HCT116 (cell line): ENCODE data around the gene CHRNE. TPM values are rescaled to one million over a fixed set of nuclear protein-coding genes. Genes with fewer than 3 reads are reported as not detected.

ENCODE experiments used
- ATAC-seq: fragments of 200-7000 bp; cut with Tn5 transposase; 2 replicates; pipeline ENCODE4 v1.9.1; 2020; ENCODE audit warnings: mild to moderate bottlenecking, moderate library complexity
- BruUV-seq: library from RNA; stranded (reverse); fragments of 400-500 nt; replicated peaks from 2 replicates; lab custom pipeline; 2021; lab: Mats Ljungman, UMichigan
- CTCF ChIA-PET: fragments of 300-600 bp; sonication (Branson Sonifier 250); formaldehyde crosslinking; loops from one replicate; lab custom pipeline; 2021; ENCODE audit warnings: antibody characterized with exemption; lab: Charles Lee
- POLR2A ChIA-PET: fragments of 300-600, 350-600 bp; sonication (Branson Sonifier 250); formaldehyde crosslinking; loops from one replicate; lab custom pipeline; 2021; ENCODE audit warnings: antibody characterized with exemption; lab: Charles Lee
- RAD21 ChIA-PET, 2 experiments: fragments of 300-600 bp; sonication (Branson Sonifier 250); formaldehyde crosslinking; loops; one replicate each; lab custom pipeline; 2023; ENCODE audit warnings: low total read pairs in 2 of 2; ENCODE audit not compliant: uncharacterized antibody in 2 of 2, unreplicated experiment in 2 of 2, low non-redundant PET in 1 of 2; lab: Charles Lee
- DNase-seq: peaks from one replicate; pipeline ENCODE4 v3.0.0-alpha.2; 2010; ENCODE audit warnings: low read depth, low spot score
- H2AFZ ChIP-seq: fragments of 200-600 bp; shearing (Covaris generic), sonication (generic); 2 replicates; pipeline ENCODE4 v1.6.1; 2017; ENCODE audit warnings: low read depth, mixed run types, mixed read lengths, antibody characterized with exemption, low read length; ENCODE audit not compliant: poor library complexity, severe bottlenecking
- H3K27ac ChIP-seq: 2 replicates; pipeline ENCODE4 v1.5.1; 2012; ENCODE audit warnings: low read depth, low read length
- H3K27me3 ChIP-seq: fragments of 200-600 bp; sonication (generic); 2 replicates; pipeline ENCODE4 v1.6.1; 2016; ENCODE audit warnings: mixed run types, low read length, mixed read lengths; ENCODE audit not compliant: insufficient read depth
- H3K36me3 ChIP-seq, 2 experiments: fragments of 200-500 bp in 1 of 2; fragments of 200-600 bp in 1 of 2; sonication (Bioruptor generic) in 1 of 2; sonication (generic) in 1 of 2; 2 replicates each; pipeline versions ENCODE4 v1.5.1 to v1.6.1; 2014 to 2016; ENCODE audit warnings: low read length in 2 of 2, inconsistent platforms in 1 of 2, mixed read lengths in 1 of 2, mixed run types in 1 of 2; ENCODE audit not compliant: insufficient read depth in 2 of 2, control insufficient read depth in 1 of 2
- H3K4me1 ChIP-seq, 2 experiments: fragments of 200-600 bp in 1 of 2; sonication (generic) in 1 of 2; 2 replicates each; pipeline versions ENCODE4 v1.5.1 to v1.6.1; 2012 to 2017; ENCODE audit warnings: low read length in 2 of 2, inconsistent platforms in 1 of 2, mild to moderate bottlenecking in 1 of 2, mixed read lengths in 1 of 2, mixed run types in 1 of 2, moderate library complexity in 1 of 2; ENCODE audit not compliant: insufficient read depth in 2 of 2, control insufficient read depth in 1 of 2
- H3K4me2 ChIP-seq: fragments of 200-600 bp; sonication (generic); 2 replicates; pipeline ENCODE4 v1.6.1; 2017; ENCODE audit warnings: mixed run types, low read length, mixed read lengths
- H3K4me3 ChIP-seq, 2 experiments: fragments of 200-600 bp in 1 of 2; sonication (generic) in 1 of 2; replicated peaks in 1 of 2; 2 replicates each; pipeline ENCODE4 v1.5.1; 2011 to 2016; ENCODE audit warnings: low read length in 2 of 2, control low read depth in 1 of 2, low read depth in 1 of 2, mild to moderate bottlenecking in 1 of 2, mixed read lengths in 1 of 2, mixed run types in 1 of 2
- H3K79me2 ChIP-seq: fragments of 200-600 bp; sonication (generic); 2 replicates; pipeline ENCODE4 v1.6.1; 2017; ENCODE audit warnings: mild to moderate bottlenecking, mixed run types, low read length, moderate library complexity, mixed read lengths; ENCODE audit not compliant: insufficient read depth
- H3K9ac ChIP-seq: fragments of 200-600 bp; sonication (generic); 2 replicates; pipeline ENCODE4 v1.6.1; 2016; ENCODE audit warnings: low read length, mixed read lengths
- H3K9me2 ChIP-seq: fragments of 200-600 bp; sonication (generic), shearing (Covaris generic); 2 replicates; pipeline ENCODE4 v1.6.1; 2017; ENCODE audit warnings: mixed run types, mild to moderate bottlenecking, moderate library complexity; ENCODE audit not compliant: insufficient read depth
- H3K9me3 ChIP-seq, 2 experiments: fragments of 200-500 bp in 1 of 2; fragments of 200-600 bp in 1 of 2; sonication (Bioruptor generic) in 1 of 2; sonication (generic) in 1 of 2; 2 replicates each; pipeline ENCODE4 v1.6.1; 2014 to 2017; ENCODE audit warnings: low read length in 2 of 2, mixed read lengths in 2 of 2, inconsistent platforms in 1 of 2, low read depth in 1 of 2, mild to moderate bottlenecking in 1 of 2, mixed run types in 1 of 2, moderate library complexity in 1 of 2; ENCODE audit not compliant: control insufficient read depth in 1 of 2, insufficient read depth in 1 of 2
- H4K20me1 ChIP-seq: fragments of 200-600 bp; sonication (generic), shearing (Covaris generic); 2 replicates; pipeline ENCODE4 v1.6.1; 2017; ENCODE audit warnings: mixed run types, mild to moderate bottlenecking, moderate library complexity; ENCODE audit not compliant: insufficient read depth
- CBX3 ChIP-seq: IDR thresholded peaks from 2 replicates; pipeline ENCODE4 v1.6.1; 2012; ENCODE audit warnings: low read depth
- CEBPB ChIP-seq: IDR thresholded peaks from 2 replicates; pipeline ENCODE4 v1.6.1; 2012; ENCODE audit warnings: low read depth
- EZH2 ChIP-seq: fragments of 200-600 bp; sonication (generic); IDR thresholded peaks from 2 replicates; pipeline ENCODE4 v1.6.1; 2017; ENCODE audit warnings: antibody characterized with exemption, mixed run types
- JUND ChIP-seq: IDR thresholded peaks from 2 replicates; pipeline ENCODE4 v1.6.1; 2012
- POLR2A ChIP-seq: IDR thresholded peaks from 2 replicates; pipeline ENCODE4 v1.7.0; 2011; ENCODE audit warnings: borderline replicate concordance; ENCODE audit not compliant: insufficient read depth, insufficient read length; ENCODE audit errors: extremely low read depth
- POLR2AphosphoS5 ChIP-seq: IDR thresholded peaks from 2 replicates; pipeline ENCODE4 v1.6.1; 2011; ENCODE audit warnings: mild to moderate bottlenecking, low read depth, low read length, moderate library complexity
- SIN3A ChIP-seq: IDR thresholded peaks from 2 replicates; pipeline ENCODE4 v1.6.1; 2012; ENCODE audit warnings: low read depth
- SP1 ChIP-seq: IDR thresholded peaks from 2 replicates; pipeline ENCODE4 v1.6.1; 2012; ENCODE audit warnings: low read depth
- YY1 ChIP-seq: IDR thresholded peaks from 2 replicates; pipeline ENCODE4 v1.6.1; 2011; ENCODE audit warnings: low read length, low read depth, moderate library complexity, mild to moderate bottlenecking; ENCODE audit not compliant: insufficient replicate concordance; ENCODE audit errors: extremely low read depth
- ZFX ChIP-seq: fragments of 450-650 bp; IDR thresholded peaks from 2 replicates; pipeline ENCODE4 v1.6.1; 2017
- intact Hi-C: fragments of 100-400 bp; cut with micrococcal nuclease; formaldehyde crosslinking; loops from 2 replicates; pipeline ENCODE4 v1.10.0; 2022
- total RNA-seq: library from RNA; stranded (reverse); gene quantifications from one replicate; pipeline ENCODE4 v1.2.1, GENCODE V29; 2021; ENCODE audit not compliant: unreplicated experiment
- TF ChIP-seq, protein P1 (sequence below): IDR thresholded peaks from 2 replicates; pipeline ENCODE4 v1.6.1; 2012

The CHRNE gene
- total RNA-seq, 1 experiment from 2014 or later, result 0.30 TPM

DNA sequence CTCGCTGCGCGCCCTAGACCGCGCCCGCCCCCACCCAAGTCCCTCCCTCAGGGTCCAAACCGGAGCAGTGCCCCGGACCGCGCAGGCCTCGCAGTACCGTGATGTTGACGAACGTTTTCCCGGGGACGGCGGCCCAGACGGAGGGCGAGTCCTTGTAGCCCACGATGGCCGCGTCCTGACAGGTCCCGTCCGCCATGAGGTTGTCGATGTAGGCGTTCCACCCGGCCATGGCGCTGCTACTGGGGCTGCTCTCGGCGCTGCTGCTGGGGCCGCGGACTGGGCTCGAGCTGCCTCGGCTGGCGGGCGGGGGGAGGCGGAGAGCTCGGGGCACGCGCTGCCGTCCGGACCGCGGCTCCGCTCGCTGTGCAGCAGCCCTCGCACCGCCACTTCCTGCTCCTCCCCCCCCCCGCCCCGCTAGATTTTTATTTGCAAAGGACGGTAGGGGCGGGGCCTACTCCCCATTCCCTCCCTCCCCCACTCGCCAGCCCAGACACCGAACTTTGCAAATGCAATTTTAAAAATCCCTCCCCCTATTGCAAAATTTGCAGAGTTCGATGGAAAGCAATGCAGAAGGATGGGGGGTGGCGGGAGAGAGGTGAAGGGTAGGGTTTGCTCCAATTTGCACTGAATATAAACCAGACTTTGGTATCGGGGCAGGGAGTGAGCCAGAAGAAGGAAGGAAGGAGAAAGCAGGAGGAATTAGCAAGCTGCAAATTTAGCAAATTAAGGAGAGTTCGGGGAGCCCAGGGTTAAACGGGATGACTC is 45.5 kb upstream of the CHRNE start, which contains the start of gene PFN1:
TSS of gene PFN1 (minus strand) at position 365 of the 765 bp plus-strand sequence. CDS start at position 229, 136 bp downstream.
- Histone ChIP-seq H4K20me1 (peaks cover 12% of the 10 kb centered on the region; the same call in 1 of the 2 replicates), H3K9me3 (no peaks in the 10 kb centered on the region), H2AFZ (no peak within 1 kb of the TSS), H3K4me3 (peak within 1 kb of the TSS; percentile 96 to 97), H3K4me2 (peak within 1 kb of the TSS; percentile 100), H3K4me1 (peaks cover 35 to 64% of the 10 kb centered on the region in 2 experiments), H3K79me2 (peaks cover 62% of the 10 kb centered on the region), H3K27me3 (no peaks in the 10 kb centered on the region), H3K9me2 (no peaks in the 10 kb centered on the region), H3K27ac (peak within 1 kb of the TSS; percentile 99), H3K36me3 (peaks cover 9 to 22% of the 10 kb centered on the region in 2 experiments; a peak in 2 of 4 replicates), H3K9ac (peak within 1 kb of the TSS; percentile 97)
- TF ChIP-seq, protein P1, sequence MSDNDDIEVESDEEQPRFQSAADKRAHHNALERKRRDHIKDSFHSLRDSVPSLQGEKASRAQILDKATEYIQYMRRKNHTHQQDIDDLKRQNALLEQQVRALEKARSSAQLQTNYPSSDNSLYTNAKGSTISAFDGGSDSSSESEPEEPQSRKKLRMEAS, result no peak; the same call in none of the 2 replicates
- TF ChIP-seq CBX3 (no peak), JUND (no peak), SP1 (peak; percentile 42), YY1 (no peak), ZFX (peak; percentile 59; the same call in 1 of the 2 replicates), SIN3A (peak; percentile 92), POLR2A (peak; percentile 60), EZH2 (no peak), CEBPB (no peak; the same call in 1 of the 2 replicates), POLR2AphosphoS5 (peak; percentile 91)
- intact Hi-C loops, result loop anchor here (1.0 to 5.0 kb wide), 2 partner anchors 8 to 39 kb away; partner anchors contain the start of genes CAMTA2, RNF167 and SLC25A11
- peak; percentile 51 for ATAC-seq
- RAD21 ChIA-PET, result interaction anchor here in 1 of 2 experiments (1.1 kb wide), 1 partner anchor 19 kb away, joined by 3 read pairs; the partner anchor contains the start of gene SPAG7
- no TSS peak for BruUV-seq
- CTCF ChIA-PET, result interaction anchor here (1.4 kb wide), 1 partner anchor 8 kb away, joined by 3 read pairs; the partner anchor contains the start of genes RNF167 and SLC25A11
- DNase-seq, result peak; percentile 74
- POLR2A ChIA-PET, result interaction anchor here (0.6 to 4.7 kb wide), 5 partner anchors 8 to 26 kb away, joined by 3 to 45 read pairs (median 5); partner anchors contain the start of genes RNF167, SLC25A11 and SPAG7
